Osteoblast (primary cell): ENCODE results near the gene KCNT2. TPM values are rescaled to one million over a fixed set of nuclear protein-coding genes. Genes with fewer than 3 reads are reported as not detected.
"Not testable (repeated sequence)": the region's sequence is repeated elsewhere in the genome, so short reads cannot be mapped to it uniquely, and the experiment has no call there.

ENCODE experiments used
- DNase-seq: peaks from one replicate; pipeline ENCODE4 v3.0.0; 2011; ENCODE audit warnings: low spot score, mixed read lengths; ENCODE audit not compliant: insufficient read length; ENCODE audit errors: missing footprints
- H2AFZ ChIP-seq: 2 replicates; pipeline ENCODE4 v1.6.0; 2011; ENCODE audit warnings: mild to moderate bottlenecking, low read length
- H3K27ac ChIP-seq: 2 replicates; pipeline ENCODE4 v1.5.1; 2011; ENCODE audit warnings: mild to moderate bottlenecking, low read depth, low read length, moderate library complexity
- H3K27me3 ChIP-seq: 2 replicates; pipeline ENCODE4 v1.6.0; 2012; ENCODE audit warnings: mild to moderate bottlenecking, control low read depth, inconsistent platforms, low read length, moderate library complexity; ENCODE audit not compliant: insufficient read depth
- H3K36me3 ChIP-seq: 2 replicates; pipeline ENCODE4 v1.5.1; 2011; ENCODE audit warnings: mild to moderate bottlenecking, low read length, control low read depth, moderate library complexity; ENCODE audit not compliant: insufficient read depth
- H3K4me1 ChIP-seq: 2 replicates; pipeline ENCODE4 v1.5.1; 2011; ENCODE audit warnings: mild to moderate bottlenecking, low read length, control low read depth, moderate library complexity; ENCODE audit not compliant: insufficient read depth
- H3K4me2 ChIP-seq: 2 replicates; pipeline ENCODE4 v1.6.0; 2011; ENCODE audit warnings: mild to moderate bottlenecking, low read length; ENCODE audit not compliant: insufficient read depth
- H3K4me3 ChIP-seq: fragments of 200-600 bp; sonication (generic); 3 replicates; pipeline ENCODE4 v1.5.1; 2012; ENCODE audit warnings: mild to moderate bottlenecking, low read length, inconsistent platforms; ENCODE audit not compliant: insufficient read depth
- H3K79me2 ChIP-seq: 2 replicates; pipeline ENCODE4 v1.6.0; 2012; ENCODE audit warnings: mild to moderate bottlenecking, low read length, control low read depth, inconsistent platforms; ENCODE audit not compliant: insufficient read depth
- H3K9me3 ChIP-seq: 2 replicates; pipeline ENCODE4 v1.5.1; 2011; ENCODE audit warnings: low read depth, low read length, control low read depth
- H4K20me1 ChIP-seq: 2 replicates; pipeline ENCODE4 v1.6.0; 2012; ENCODE audit warnings: mild to moderate bottlenecking, low read length, control low read depth; ENCODE audit not compliant: insufficient read depth
- total RNA-seq: library from RNA; depleted of rRNA; stranded (reverse); fragments of >200 nt; gene quantifications from 2 replicates; pipeline ENCODE4 v1.2.3, GENCODE V29; 2012
- TF ChIP-seq, protein P1 (sequence below): IDR thresholded peaks from 2 replicates; pipeline ENCODE4 v1.5.1; 2011; ENCODE audit warnings: mild to moderate bottlenecking, low read depth, low read length, moderate library complexity; ENCODE audit errors: extremely low read depth

The KCNT2 gene
- total RNA-seq, 1 donor, result 10.5 TPM

DNA sequence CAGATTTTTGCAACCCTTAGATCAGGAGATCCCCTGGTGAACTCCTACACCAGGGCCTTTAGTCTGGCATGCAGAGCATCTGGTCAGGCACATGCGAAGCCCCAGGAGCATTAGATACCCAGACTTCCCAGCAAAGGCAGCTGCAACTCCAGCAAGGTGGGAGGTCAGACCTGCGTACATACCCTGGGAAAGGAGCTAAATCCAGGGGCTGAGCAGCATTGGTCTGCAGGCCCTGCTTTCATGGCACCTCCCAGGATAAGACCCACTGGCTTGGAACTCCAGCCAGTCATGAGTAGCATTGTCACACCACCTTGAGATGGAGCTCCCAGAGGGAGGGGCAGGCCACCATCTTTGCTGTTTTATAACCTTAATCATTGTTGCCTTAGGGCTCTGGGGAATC lies 92.3 kb downstream of the KCNT2 start:
- Histone ChIP-seq H3K36me3 (no peaks in the 10 kb centered on the region), H3K27ac (no peak overlapping the region), H3K79me2 (no peaks in the 10 kb centered on the region), H3K4me1 (no peaks in the 10 kb centered on the region), H3K4me3 (no peak overlapping the region), H3K9me3 (no peaks in the 10 kb centered on the region), H4K20me1 (no peaks in the 10 kb centered on the region), H3K27me3 (no peaks in the 10 kb centered on the region), H2AFZ (no peak overlapping the region), H3K4me2 (no peak overlapping the region)
- TF ChIP-seq, protein P1, sequence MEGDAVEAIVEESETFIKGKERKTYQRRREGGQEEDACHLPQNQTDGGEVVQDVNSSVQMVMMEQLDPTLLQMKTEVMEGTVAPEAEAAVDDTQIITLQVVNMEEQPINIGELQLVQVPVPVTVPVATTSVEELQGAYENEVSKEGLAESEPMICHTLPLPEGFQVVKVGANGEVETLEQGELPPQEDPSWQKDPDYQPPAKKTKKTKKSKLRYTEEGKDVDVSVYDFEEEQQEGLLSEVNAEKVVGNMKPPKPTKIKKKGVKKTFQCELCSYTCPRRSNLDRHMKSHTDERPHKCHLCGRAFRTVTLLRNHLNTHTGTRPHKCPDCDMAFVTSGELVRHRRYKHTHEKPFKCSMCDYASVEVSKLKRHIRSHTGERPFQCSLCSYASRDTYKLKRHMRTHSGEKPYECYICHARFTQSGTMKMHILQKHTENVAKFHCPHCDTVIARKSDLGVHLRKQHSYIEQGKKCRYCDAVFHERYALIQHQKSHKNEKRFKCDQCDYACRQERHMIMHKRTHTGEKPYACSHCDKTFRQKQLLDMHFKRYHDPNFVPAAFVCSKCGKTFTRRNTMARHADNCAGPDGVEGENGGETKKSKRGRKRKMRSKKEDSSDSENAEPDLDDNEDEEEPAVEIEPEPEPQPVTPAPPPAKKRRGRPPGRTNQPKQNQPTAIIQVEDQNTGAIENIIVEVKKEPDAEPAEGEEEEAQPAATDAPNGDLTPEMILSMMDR, result no peak
- DNase-seq, result no peak

- TF ChIP-seq, protein P1, result no peak
- Histone ChIP-seq H2AFZ (no peak overlapping the region), H3K27me3 (no peaks in the 10 kb centered on the region)
Measured at GRCh38 chr1:196513821-196514220, 94.4 kb downstream of the KCNT2 start.

GRCh38 chr1:196510451-196510850 lies 97.8 kb downstream of the KCNT2 start:
- Histone ChIP-seq H3K9me3 (no peaks in the 10 kb centered on the region), H3K36me3 (no peaks in the 10 kb centered on the region), H4K20me1 (no peaks in the 10 kb centered on the region), H3K4me3 (no peak overlapping the region), H3K4me1 (no peaks in the 10 kb centered on the region), H2AFZ (no peak overlapping the region), H3K79me2 (no peaks in the 10 kb centered on the region), H3K4me2 (no peak overlapping the region), H3K27ac (no peak overlapping the region), H3K27me3 (no peaks in the 10 kb centered on the region)
- DNase-seq, result no peak
- TF ChIP-seq, protein P1, result no peak

More at GRCh38 chr1:196513821-196514220, 94.4 kb downstream of the KCNT2 start:
- no peak overlapping the region for H3K27ac ChIP-seq
- no peaks in the 10 kb centered on the region for H3K79me2 ChIP-seq
- no peak overlapping the region for H3K4me3 ChIP-seq
- H3K4me2 ChIP-seq, result no peak overlapping the region
- H3K9me3 ChIP-seq, result no peaks in the 10 kb centered on the region
- H3K36me3 ChIP-seq, result no peaks in the 10 kb centered on the region
- DNase-seq, result no peak
- no peaks in the 10 kb centered on the region for H4K20me1 ChIP-seq
- no peaks in the 10 kb centered on the region for H3K4me1 ChIP-seq

- H3K4me1 ChIP-seq, H3K79me2 ChIP-seq, H4K20me1 ChIP-seq, H3K9me3 ChIP-seq, H3K36me3 ChIP-seq, H3K4me3 ChIP-seq, H3K27me3 ChIP-seq, DNase-seq, H3K4me2 ChIP-seq, H3K27ac ChIP-seq, H2AFZ ChIP-seq: not testable (repeated sequence)
Measured at GRCh38 chr1:196504224-196504623, 104.0 kb downstream of the KCNT2 start.
